Adrenal gland (tissue), 5 donors: ENCODE measurements around the gene CCDC117.

ENCODE experiments used
- CTCF ChIP-seq, 6 experiments: fragments of 450-650 bp in 4 of 6; fragments of 200-600 bp in 2 of 6; sonication (generic) in 1 of 6; IDR thresholded peaks; 1 replicate in 5 of 6; 2 replicates in 1 of 6; pipeline versions ENCODE4 v1.5.1 to v1.8.0; 2016 to 2021; ENCODE audit warnings: antibody characterized with exemption in 6 of 6, mild to moderate bottlenecking in 2 of 6, moderate library complexity in 1 of 6
- POLR2A ChIP-seq, 2 donors: fragments of 450-650 bp; IDR thresholded peaks; one replicate each; pipeline ENCODE4 v1.6.1; 2017; ENCODE audit warnings: antibody characterized with exemption in 2 of 2, mild to moderate bottlenecking in 2 of 2, moderate library complexity in 1 of 2
- donor health status: DM: no; HTN: no; CAD: no.

- TF ChIP-seq CTCF (IDR thresholded peaks at IDR 0.05) = no peak
- TF ChIP-seq POLR2A (IDR thresholded peaks at IDR 0.05) = no peak
Observed at GRCh38 chr22:28833276-28833923, 60.9 kb downstream of the CCDC117 start.
